ENCODE data around the gene WRAP73. TPM values are rescaled to one million over a fixed set of nuclear protein-coding genes. Genes with fewer than 3 reads are reported as not detected.
A peak's percentile ranks its signal among the peaks of the same experiment; 100 is the strongest.

Gene WRAP73
- total RNA-seq, 2 experiments from 2014 or later, result 30.2 to 31.2 TPM

GRCh38 chr1:3611170-3612019 lies 38.5 kb downstream of the WRAP73 start, which contains the start of gene MEGF6:
Gene MEGF6, minus strand, starts transcription at chr1:3611508. Its CDS starts 240 bp downstream, at chr1:3611268.
- Mint-ChIP-seq H3K36me3 (no peaks in the 10 kb centered on the region), H3K4me3 (peak within 1 kb of the TSS; percentile 67), H3K27me3 (peaks cover 21% of the 10 kb centered on the region), H3K9me3 (no peaks in the 10 kb centered on the region), H3K27ac (no peak within 1 kb of the TSS), H3K4me1 (peaks cover 2% of the 10 kb centered on the region)
- DNase-seq, result peak; percentile 50

DNA sequence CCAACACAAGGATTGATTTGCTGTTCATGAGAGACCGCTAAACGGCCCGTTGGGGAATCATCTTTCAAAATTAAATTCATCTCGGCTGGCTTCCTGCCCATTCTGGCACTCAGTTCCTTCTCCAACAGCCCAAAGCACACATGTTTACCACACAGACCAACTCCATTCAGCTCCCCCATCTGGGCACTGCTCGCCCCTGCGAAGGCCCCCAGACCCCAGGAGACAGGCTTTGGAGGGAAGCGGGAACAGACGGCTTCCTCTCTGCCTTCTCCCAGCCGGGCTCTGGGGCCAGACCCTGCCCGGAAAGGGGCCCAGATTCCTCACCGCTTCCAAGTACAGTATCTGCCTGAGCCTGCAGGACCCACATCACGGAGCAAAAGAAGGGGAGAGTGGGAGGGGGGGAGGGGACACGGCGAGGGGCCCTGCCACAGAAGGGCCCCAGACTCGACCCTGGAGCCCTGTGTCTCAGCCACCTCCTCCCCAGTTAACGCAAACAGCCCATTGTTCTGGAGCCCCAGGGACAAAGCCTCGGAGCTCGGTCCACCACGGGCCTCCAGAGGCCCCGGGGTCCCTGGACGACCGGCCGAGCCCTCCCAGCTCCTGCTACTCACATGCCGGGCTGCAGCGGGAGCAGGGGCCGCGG lies 39.3 kb downstream of the WRAP73 start:
- no peaks in the 10 kb centered on the region for H3K36me3 Mint-ChIP-seq
- peaks cover 21% of the 10 kb centered on the region for H3K27me3 Mint-ChIP-seq
- H3K4me3 Mint-ChIP-seq, result peak overlapping the region; percentile 47
- no peak overlapping the region for H3K27ac Mint-ChIP-seq
- no peak for DNase-seq
- H3K4me1 Mint-ChIP-seq, result peaks cover 2% of the 10 kb centered on the region
- H3K9me3 Mint-ChIP-seq, result no peaks in the 10 kb centered on the region

GRCh38 chr1:3609769-3610526 lies 40.0 kb downstream of the WRAP73 start:
- no peak for DNase-seq
- peaks cover 2% of the 10 kb centered on the region for H3K4me1 Mint-ChIP-seq
- no peaks in the 10 kb centered on the region for H3K9me3 Mint-ChIP-seq
- H3K27me3 Mint-ChIP-seq, result peaks cover 21% of the 10 kb centered on the region
- H3K36me3 Mint-ChIP-seq, result no peaks in the 10 kb centered on the region
- no peak overlapping the region for H3K4me3 Mint-ChIP-seq
- no peak overlapping the region for H3K27ac Mint-ChIP-seq

DNA sequence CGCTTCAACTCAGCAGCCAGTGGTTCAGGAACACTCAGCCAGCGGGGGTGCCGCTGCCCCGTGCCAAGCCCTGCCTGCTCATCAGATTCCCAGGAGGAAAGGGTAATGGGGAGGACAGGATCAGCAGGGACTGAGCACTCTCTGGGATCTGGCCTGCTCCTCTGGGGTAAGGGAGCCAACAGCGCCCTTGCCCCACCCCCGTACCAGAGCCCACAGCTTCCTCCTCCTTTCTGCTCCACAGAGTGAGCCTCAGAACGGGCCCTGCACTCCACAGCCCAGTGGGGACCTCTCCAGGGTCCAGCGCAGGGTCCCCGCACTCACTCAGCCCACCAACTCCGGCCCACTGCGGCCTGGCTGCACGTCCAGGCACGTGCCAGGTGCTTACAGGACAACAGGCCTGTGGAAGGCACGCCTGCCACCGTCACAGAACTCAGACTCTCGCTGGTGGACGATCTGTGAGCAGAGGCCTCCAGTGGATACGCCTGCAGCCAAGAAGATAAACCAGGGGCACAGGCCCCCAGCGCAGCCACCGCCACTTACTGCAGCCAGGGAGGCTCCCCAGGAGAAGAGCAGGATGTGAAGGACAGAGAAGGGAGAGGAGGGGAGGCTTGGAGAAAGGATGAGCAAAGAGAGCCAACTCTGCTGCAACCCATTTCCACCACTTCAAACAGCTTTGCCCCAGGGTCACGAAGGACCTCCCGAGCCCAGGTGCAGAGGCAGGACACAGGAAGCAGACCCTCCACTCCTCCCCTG lies 40.7 kb downstream of the WRAP73 start:
- Mint-ChIP-seq H3K27ac (no peak overlapping the region), H3K27me3 (peaks cover 21% of the 10 kb centered on the region), H3K4me1 (peaks cover 2% of the 10 kb centered on the region), H3K4me3 (no peak overlapping the region), H3K9me3 (no peaks in the 10 kb centered on the region), H3K36me3 (no peaks in the 10 kb centered on the region)
- DNase-seq, result no peak

GRCh38 chr1:3608154-3608553 lies 41.7 kb downstream of the WRAP73 start:
- Mint-ChIP-seq H3K27ac (no peak overlapping the region), H3K4me1 (peaks cover 2% of the 10 kb centered on the region), H3K4me3 (no peak overlapping the region), H3K9me3 (no peaks in the 10 kb centered on the region), H3K36me3 (no peaks in the 10 kb centered on the region), H3K27me3 (peaks cover 21% of the 10 kb centered on the region)
- DNase-seq, result no peak

GRCh38 chr1:3607703-3608065 lies 42.2 kb downstream of the WRAP73 start:
- Mint-ChIP-seq H3K9me3 (no peaks in the 10 kb centered on the region), H3K27ac (no peak overlapping the region), H3K4me1 (peaks cover 2% of the 10 kb centered on the region), H3K36me3 (no peaks in the 10 kb centered on the region), H3K4me3 (no peak overlapping the region), H3K27me3 (peaks cover 21% of the 10 kb centered on the region)
- DNase-seq, result no peak

DNA sequence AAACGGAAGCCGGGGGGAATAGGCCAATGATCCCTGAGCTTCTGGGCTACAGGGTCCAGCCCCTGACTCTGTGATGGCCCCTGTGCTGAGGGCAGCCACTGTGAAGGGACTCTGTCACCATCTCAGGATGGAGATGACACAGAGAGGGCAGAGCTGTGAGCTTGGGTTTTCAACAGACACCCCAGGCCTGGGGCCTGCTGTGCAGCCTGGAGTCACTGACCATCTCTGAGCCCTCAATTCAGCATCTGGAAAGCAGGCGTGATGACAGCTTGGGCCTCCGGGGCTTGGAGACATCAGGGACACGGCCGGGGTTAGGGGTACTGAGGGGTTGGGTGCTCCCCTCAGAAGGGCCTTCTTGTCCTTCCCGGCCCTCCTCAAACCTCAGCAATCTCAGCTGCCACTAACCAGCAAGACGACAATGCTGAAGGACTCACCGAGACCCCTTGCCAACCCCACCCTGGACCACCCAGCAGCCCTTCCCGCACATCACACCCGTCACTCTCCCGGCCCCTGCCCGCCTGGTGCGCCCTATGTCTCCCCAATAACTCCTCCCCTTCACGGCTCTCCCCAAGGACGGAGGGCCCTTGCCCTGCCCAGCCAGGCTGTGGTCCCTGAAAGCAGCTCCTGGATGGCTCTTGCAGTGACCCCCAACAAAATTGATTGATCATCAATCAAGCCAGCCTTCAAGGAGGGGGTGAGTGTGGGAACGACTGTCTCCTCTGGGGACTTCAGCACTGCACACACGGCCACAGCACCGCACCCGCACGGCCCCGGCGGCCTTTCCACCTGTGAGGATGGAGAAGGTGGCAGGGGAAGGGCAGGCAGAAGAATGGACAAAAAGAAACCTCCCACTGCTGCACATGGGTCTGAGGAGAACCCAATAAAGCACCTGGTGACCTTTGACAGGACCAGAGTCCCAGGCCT lies 42.9 kb downstream of the WRAP73 start:
- Mint-ChIP-seq H3K9me3 (no peaks in the 10 kb centered on the region), H3K4me3 (no peak overlapping the region), H3K27ac (no peak overlapping the region), H3K27me3 (peaks cover 17% of the 10 kb centered on the region), H3K36me3 (no peaks in the 10 kb centered on the region), H3K4me1 (peaks cover 2% of the 10 kb centered on the region)
- no peak for DNase-seq

- Mint-ChIP-seq H3K4me3 (no peak overlapping the region), H3K27me3 (peaks cover 7% of the 10 kb centered on the region), H3K27ac (no peak overlapping the region), H3K4me1 (no peaks in the 10 kb centered on the region), H3K9me3 (no peaks in the 10 kb centered on the region), H3K36me3 (no peaks in the 10 kb centered on the region)
- no peak for DNase-seq
These were observed 44.7 kb downstream of the WRAP73 start for GRCh38 chr1:3604997-3605823.

- H3K4me1 Mint-ChIP-seq, result no peaks in the 10 kb centered on the region
- no peak overlapping the region for H3K4me3 Mint-ChIP-seq
- H3K27me3 Mint-ChIP-seq, result peaks cover 5% of the 10 kb centered on the region
- no peak for DNase-seq
- H3K27ac Mint-ChIP-seq, result no peak overlapping the region
- no peaks in the 10 kb centered on the region for H3K9me3 Mint-ChIP-seq
- no peaks in the 10 kb centered on the region for H3K36me3 Mint-ChIP-seq
These were observed 45.4 kb downstream of the WRAP73 start for GRCh38 chr1:3604468-3604974.

DNA sequence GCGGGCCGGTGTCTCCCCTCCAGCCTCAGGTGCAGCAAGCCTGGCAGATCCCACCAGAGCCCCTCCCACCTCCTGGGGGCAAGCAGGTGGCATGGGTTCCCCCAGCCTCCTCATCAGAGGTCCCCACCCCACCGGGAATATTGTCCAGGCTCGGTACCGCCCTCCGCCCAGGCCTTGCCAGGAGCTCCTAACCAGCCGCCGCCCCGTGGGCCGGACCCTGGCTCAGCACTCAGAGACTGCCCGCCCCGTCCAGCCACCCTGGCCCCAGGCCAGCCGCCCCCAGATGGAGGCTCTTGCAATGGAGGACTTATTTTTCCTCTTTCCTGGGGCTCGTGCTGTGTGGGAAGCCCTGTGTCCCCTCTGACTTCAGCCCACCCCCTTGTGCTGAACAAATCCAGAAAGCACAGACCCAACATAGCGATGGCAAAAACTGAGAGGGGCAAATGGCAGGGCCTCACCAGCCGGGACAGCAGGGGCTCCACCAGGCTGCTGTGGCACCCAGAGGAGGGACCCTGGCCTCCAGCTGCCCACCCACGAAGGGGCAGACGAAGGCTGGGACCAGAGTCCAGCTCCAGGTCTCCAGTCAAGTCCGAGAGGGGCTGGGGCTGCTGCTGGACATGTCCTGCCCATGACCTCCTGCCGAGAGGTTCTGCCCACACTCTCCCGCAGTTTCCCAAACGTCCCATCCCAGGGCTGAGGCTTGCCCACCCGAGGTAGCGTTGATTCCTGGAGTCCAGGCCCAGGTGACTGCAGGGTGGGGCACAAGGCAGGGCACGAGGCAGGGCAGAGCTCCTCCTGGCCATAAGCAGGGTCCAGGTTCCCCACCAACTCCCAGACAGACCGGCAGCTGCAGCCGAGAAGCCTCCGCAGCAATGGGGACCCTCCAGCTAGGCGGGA lies 46.1 kb downstream of the WRAP73 start:
- no peaks in the 10 kb centered on the region for H3K36me3 Mint-ChIP-seq
- H3K4me1 Mint-ChIP-seq, result no peaks in the 10 kb centered on the region
- no peak overlapping the region for H3K27ac Mint-ChIP-seq
- no peaks in the 10 kb centered on the region for H3K9me3 Mint-ChIP-seq
- H3K27me3 Mint-ChIP-seq, result no peaks in the 10 kb centered on the region
- H3K4me3 Mint-ChIP-seq, result no peak overlapping the region
- DNase-seq, result no peak

- H3K27me3 Mint-ChIP-seq, result no peaks in the 10 kb centered on the region
- H3K4me3 Mint-ChIP-seq, result no peak overlapping the region
- no peaks in the 10 kb centered on the region for H3K9me3 Mint-ChIP-seq
- no peak for DNase-seq
- H3K4me1 Mint-ChIP-seq, result peaks cover 3% of the 10 kb centered on the region
- H3K27ac Mint-ChIP-seq, result no peak overlapping the region
- no peaks in the 10 kb centered on the region for H3K36me3 Mint-ChIP-seq
These were observed 46.7 kb downstream of the WRAP73 start for GRCh38 chr1:3603156-3603555.

DNA sequence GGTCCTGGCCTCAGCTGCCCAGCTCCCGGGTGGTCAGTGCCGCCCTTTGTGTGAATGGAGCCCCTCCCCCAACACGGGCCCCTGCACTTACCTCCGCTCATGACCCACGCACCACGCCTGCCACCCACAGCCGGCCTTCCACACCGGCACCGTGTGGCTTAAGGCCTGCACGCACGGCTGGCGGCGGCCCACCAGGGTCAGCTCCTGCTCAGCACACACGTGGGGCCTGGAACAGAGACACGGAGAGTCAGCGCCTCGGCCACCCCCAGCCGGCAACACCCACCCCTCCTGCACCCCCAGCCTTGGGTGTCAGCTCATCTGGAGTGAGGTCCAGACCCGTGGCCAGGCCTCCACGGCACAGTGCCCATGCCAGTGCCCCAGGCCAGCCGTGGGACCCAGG lies 47.5 kb downstream of the WRAP73 start:
- H3K4me1 Mint-ChIP-seq, result peaks cover 9% of the 10 kb centered on the region
- H3K27ac Mint-ChIP-seq, result no peak overlapping the region
- DNase-seq, result no peak
- no peaks in the 10 kb centered on the region for H3K9me3 Mint-ChIP-seq
- H3K4me3 Mint-ChIP-seq, result no peak overlapping the region
- no peaks in the 10 kb centered on the region for H3K27me3 Mint-ChIP-seq
- H3K36me3 Mint-ChIP-seq, result no peaks in the 10 kb centered on the region

Measured in activated naive CD8-positive, alpha-beta T cell treated with anti-CD3 and anti-CD28 coated beads for 36 hours (primary cell).